BE2C (cell line): ENCODE measurements around the gene YIPF6.

Experiments used
- DNase-seq: peaks from one replicate; pipeline ENCODE4 v3.0.0-alpha.2; 2020
- H3K27me3 ChIP-seq: fragments of 250-450 bp; sonication (Bioruptor Pico); 2 replicates; pipeline ENCODE4 v1.5.1; 2020; ENCODE audit warnings: mild to moderate bottlenecking
- H3K36me3 ChIP-seq: fragments of 250-450 bp; sonication (Bioruptor Pico); 2 replicates; pipeline ENCODE4 v1.5.1; 2020; ENCODE audit warnings: mild to moderate bottlenecking
- H3K4me1 ChIP-seq: fragments of 250-450 bp; sonication (Bioruptor Pico); 2 replicates; pipeline ENCODE4 v1.5.1; 2020
- H3K4me3 ChIP-seq: 2 replicates; pipeline ENCODE4 v1.5.1; 2011; ENCODE audit warnings: low read depth, low read length
- H3K9me3 ChIP-seq: fragments of 250-450 bp; sonication (Bioruptor Pico); 2 replicates; pipeline ENCODE4 v1.5.1; 2020
- CTCF ChIP-seq: IDR thresholded peaks from 2 replicates; pipeline ENCODE4 v1.5.1; 2012; ENCODE audit warnings: mild to moderate bottlenecking, low read depth, low read length

The YIPF6 gene

GRCh38 chrX:68574240-68574639, 75.4 kb downstream of the YIPF6 start:
- Histone ChIP-seq H3K4me3 (no peak overlapping the region), H3K36me3 (no peaks in the 10 kb centered on the region), H3K9me3 (no peaks in the 10 kb centered on the region), H3K4me1 (no peaks in the 10 kb centered on the region), H3K27me3 (no peaks in the 10 kb centered on the region)
- DNase-seq: no peak
- no peak for TF ChIP-seq CTCF

- Histone ChIP-seq H3K9me3 (no peaks in the 10 kb centered on the region), H3K4me1 (no peaks in the 10 kb centered on the region), H3K4me3 (no peak overlapping the region), H3K36me3 (no peaks in the 10 kb centered on the region), H3K27me3 (no peaks in the 10 kb centered on the region)
- no peak for TF ChIP-seq CTCF
- DNase-seq: no peak
Measured at GRCh38 chrX:68579810-68580209, 81.0 kb downstream of the YIPF6 start.

- Histone ChIP-seq H3K27me3 (no peaks in the 10 kb centered on the region), H3K36me3 (no peaks in the 10 kb centered on the region), H3K4me3 (no peak overlapping the region), H3K4me1 (no peaks in the 10 kb centered on the region), H3K9me3 (no peaks in the 10 kb centered on the region)
- TF ChIP-seq CTCF: no peak
- DNase-seq: no peak
Measured at GRCh38 chrX:68584221-68584620, 85.4 kb downstream of the YIPF6 start.
